ENCODE data around the gene PLPP4.

Gene PLPP4

DNA sequence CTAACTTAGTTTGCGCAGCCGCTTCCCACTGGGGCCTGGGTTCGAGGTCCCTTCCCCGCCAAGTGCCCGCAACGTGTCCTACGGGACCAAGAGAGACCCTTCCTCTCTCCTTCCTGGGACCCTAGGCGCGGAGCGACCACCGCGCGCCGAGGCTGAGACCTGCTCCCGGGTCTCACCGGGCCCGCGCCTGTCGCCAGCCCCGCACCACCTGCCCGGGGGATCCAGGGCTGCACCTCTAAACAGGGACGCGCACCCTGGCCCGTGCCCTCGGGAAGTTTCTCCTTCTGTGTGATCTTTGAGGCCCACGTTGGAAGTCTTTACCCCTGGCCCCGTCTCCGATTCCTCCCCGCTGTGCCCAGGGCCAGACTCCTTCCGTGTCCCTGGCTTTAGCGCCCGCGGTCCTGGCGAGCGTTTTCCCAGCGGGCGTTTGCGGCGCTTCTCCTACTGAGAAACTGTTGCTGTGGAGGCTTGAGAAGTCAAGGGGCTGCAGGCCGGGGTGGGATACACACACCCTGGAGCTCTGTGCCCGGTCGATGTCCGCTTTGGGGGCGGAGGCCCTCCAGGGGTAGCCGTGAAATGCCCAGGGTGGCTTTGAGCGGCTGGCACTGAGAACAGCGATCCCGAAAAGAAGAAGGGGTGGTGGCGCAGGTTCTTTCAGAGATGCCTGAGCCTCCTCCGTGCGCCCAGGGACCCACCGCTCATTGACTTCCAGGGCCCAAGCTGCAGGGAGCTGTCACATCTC is 575 bp downstream of the PLPP4 start:
- DNase-seq, result no peak

DNA sequence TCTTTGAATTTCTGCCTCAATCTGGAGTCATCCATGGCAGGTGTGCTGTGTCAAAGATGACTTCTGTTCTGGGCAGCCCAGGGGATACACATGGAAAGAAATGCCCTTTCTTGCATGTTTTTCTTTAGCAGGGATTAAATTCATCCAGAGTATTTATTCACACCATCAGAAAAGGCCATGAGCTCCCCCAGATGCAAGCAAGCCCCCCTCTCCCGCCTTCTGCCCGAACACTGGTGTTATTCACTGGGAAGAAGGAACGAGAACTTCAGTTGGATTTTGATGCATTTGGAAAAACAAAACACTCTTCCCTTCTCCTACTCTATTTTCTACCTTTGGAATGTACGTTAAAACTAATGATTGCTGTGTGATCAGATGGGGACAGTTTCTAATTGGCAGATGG is 1.4 kb downstream of the PLPP4 start:
- no peak for DNase-seq

DNA sequence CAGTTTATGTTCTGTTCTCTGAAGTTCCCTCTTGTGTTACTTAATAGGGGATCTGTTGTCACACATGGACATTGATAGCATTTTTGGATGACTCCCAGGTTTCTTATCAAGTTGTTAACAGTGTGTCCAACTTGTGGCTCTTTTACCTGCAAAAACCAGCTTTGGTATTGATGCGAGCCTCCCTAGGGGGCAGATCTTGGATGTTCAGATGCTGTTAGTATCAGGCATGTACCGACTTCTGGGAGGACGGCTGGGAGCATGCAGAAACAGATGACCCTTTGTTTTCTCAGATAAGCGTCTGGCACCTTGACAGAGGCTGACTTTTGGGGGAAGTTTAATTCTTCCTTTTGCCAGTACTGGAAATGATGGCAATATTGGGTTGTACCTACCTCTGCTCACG is 2.2 kb downstream of the PLPP4 start:
- no peak for DNase-seq

DNA sequence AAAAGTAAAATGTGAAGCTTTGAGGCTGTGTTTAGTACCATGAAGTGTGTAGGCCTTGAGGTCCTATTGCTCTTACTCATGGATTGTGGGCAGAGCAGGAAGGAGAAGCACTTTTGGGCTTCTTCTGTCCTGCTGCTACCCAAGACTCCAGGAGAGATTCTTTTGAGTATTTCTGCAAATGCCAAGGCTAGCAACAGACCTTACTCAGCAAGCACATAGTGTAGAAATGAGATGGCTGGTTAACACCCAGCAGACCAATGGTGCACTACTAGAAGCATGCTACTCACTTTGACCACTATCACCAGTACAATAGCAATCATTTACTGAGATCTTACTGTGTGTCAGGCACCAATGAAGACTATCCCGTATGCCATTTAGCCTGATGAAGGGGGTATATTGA is 3.2 kb downstream of the PLPP4 start:
- DNase-seq, result no peak

DNA sequence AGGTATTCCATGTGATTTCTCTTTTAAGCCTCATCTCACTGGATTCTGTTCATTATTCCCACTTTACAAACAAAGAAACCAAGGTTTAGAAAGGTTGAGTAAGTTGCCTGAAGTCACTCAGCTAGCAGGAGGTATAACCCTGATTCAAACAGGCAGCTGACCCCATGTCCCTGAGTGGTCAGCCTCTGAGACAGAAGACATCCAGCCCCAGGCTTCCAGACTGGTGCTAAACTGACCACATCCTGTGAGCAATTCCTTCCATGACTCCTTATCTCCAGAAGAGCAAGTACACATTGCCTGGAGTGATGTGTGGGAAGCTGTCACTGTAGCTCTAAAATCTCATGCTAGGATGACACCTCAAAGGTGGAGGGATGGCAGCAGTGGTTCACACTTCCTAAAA is 3.7 kb downstream of the PLPP4 start:
- DNase-seq, result no peak

DNA sequence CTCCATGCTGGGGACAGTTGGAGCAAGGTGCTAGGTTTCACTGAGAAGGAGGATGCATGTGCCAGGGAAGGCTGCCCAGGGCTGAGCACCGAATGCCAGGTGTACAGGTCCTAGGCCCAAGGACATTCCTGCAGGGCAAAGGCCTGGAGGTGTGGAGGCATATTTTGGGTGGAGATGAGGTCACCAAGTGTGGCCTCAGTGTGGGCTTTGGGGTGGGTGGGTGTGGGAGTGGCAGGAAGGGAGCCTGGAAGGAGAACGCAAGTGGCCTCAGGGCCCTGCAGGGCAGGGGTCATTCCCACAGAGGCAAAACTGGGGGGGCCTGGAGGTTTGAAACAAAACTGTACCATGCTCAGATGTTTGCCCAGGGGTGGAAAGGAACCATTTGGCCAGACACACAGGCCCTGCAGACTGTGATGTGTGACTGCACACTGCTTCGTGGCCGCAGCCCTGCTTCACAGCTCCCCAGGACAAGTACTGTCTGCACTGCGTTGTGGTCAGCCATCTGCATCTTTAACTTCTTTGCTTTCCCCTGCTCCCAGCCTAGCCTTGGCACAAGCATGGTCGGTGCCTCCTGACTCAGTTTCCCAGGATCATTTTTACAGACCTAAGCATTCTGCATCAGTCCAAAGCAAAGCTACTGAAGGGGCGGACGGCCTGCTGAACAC is 5.1 kb downstream of the PLPP4 start:
- DNase-seq, result no peak

DNA sequence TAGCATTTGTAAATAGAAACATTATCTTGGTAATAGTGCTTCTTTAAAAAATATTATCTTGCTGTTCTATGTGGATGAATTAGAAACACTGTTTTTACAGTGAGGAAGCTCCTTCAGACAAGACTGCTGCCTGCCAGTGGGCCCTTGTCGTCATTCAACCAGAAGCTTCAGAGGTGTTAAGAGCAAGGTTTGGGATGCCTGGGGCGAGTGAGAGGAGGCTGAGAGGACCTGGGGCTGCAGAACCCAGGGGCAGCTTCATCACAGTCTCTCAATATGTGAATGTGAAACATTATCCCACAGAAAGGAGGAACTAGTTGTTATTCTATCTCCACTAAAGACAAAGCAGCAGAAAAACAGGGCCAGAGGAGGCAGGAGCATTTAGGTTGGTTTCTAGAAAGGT is 8.1 kb downstream of the PLPP4 start:
- DNase-seq, result no peak

DNA sequence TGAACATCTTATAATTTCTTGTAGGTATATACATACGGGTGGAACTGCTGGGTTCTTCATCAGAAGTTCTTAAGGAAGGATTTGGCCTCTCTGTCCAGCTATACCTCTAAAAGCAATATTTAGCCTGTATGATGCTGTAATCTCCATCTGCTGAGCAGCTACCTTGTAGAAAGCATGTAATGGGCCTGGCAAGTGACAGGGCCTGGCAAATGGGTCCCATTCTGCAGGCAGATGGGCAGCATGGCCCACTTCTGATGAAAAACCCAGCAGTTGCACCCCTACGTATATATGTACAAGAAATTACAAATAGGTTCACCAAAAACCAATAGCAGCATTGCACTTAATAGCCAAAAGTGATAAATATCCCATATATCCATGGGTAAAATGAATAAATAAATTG is 9.0 kb downstream of the PLPP4 start:
- DNase-seq, result no peak

DNA sequence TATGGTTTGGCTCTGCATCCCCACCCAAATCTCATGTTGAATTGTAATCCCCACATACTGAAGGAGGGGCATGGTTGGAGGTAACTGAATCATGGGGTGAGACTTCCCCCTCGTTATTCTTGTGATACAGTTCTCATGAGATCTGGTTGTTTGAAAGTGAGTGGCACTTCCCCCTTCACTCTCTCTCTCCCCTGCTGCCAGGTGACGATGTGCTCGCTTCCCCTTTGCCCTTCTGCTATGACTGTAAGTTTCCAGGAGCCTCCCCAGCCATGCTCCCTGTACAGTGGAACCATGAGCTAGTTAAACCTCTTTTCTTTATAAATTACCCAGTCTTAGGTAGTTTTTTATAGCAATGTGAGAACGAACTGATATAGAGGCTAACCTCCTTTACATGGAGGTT is 16.6 kb downstream of the PLPP4 start:
- no peak for DNase-seq

DNA sequence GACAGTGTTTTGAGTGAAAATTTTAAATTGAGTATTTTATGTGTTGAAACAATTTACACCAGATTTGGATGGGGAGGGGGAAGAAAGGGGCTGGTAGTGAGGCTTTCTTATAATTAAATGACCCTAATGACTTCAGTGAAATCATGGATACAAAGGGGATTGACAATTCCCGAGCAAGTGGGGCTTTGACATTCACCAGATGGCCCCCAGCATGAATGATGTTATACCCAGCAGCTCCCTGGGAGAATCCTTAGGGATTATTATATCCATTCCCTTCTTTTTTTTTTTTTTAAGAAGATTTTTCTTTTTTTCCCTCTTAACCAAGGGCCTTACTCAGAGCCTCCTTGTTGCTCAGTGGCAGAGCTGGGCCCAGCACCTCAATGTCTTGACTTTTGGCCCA is 17.9 kb downstream of the PLPP4 start:
- DNase-seq, result no peak

DNA sequence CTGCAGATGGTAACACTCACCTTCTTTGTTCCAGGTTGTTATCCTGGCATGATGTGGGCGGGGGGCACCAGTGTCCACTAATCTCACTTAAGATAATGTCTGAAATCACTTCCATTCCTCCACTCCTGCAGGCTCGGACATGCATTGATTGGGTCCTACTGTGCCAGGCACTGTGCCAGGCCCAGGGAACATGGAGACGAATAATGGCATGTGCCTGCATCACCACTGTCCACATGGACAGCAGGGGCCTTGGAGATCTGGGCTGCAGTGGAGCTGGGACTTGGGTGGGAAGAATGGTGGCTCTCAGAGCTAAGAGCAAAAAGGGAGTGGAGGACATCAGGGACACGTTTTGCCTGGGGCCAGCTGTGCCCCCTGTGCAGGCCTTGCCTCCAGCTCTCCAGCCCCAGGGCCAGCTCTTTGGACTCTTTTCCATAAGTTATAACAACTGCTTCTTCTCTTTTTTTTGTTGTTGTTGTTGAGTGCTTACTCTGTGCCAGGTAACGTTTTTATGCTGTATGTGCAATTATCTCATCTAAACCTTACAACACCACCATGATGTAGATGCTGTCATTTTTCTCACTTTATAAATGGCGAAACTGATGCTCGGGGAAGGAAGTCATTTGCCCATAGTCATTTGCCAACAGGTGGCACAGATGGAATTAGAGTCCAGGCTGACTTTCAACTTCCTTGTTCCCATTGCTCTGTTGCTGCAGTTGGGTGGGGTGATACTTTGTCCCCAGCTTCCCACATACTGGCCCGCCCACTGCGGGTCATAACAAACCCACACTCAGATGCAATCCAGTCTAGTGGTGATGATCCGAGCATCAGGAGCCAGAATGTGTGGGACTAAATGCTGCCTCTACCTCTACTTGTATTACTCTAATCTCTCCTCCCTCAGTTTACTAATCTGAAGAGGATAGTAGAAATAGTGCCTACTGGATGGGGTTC is 19.1 kb downstream of the PLPP4 start:
- DNase-seq, result no peak

DNA sequence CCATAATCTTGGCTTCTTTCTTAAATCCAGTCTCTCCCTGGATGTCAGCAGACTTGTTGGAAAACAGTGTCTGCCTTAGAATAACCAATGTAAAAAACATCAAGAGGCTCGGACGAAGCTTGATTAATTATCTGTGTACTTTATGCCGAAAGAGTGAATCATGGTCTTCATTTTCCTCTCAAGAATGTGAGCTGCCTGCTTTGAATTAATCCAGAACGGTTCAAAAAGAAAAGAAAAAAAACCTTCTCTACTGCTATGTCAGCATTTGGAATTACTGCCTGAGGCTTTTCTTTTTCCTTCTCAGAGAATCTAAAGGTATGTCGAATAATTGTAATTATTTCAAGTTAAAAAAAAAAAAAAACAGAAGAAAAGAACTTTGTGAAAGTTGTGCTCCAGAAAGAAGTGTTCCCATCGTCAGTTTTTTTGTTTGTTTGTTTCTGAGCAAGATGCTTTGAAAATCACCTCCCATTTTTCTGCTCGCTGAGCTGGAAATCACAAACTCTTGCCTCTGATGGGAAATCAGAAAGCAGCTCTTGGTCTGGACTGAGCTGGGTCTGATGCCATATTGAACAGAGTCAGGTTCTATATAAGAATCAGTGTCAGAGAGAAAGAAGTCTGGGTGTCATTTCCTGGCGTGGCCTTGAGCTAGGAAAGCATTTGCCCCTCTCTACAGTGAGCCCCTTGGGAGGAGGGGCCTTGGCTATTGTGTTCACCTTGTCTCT is 20.2 kb downstream of the PLPP4 start:
- DNase-seq, result no peak

DNA sequence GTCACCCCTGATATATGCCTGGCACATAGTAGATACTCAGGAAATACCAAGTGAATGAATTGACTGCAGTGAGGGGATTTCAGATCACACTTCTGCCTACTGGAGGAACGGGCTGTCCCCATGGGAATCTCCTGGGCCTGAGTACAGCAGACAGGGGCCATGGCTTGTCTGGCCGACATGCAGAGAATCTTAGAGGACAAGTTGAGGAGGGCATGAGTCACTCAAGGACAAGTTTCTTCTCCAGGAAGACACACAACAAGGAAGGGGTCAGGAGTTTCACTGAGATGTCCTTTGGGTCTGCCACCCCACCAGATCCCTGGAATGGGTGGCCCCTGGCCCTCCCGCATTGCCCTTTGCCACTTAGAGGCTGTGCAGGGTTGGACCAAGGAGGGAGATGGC is 20.7 kb downstream of the PLPP4 start:
- DNase-seq, result no peak

DNA sequence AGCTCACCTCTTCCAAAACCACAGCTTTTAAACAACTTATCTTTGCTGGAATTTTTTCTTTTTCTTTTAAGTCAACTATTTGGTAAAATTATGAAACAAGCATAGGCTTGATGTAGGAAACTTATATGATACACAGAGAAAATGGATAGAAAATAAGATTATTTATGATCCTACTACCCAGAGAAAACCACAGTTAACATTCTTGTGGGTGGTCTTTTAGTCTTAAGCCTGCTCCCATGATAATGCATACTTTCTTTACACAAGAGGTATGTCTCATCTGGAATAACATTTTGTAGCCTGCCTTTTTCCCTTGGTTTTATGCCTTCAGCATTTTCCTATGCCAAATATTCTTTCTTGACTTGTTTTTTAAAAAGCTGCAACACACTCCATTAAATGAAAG is 21.4 kb downstream of the PLPP4 start:
- DNase-seq, result no peak

DNA sequence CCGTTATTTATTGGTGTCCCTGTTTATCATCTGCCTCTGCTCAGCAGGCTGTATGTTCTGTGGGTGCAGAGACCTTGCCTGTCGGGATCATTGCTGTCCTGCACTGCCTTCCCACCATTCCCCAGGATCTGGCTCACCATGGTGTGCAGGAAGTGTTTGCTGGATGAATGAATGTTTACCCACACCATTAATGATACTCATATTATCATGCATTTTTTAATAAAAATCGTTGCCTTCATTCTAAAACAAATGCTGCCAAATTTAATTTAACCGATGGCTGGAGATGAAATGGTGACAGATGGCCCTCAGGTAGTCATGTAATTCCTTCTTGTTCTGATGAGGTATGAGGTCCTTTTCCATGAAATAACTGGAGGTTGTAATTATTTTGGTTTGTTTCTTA is 22.5 kb downstream of the PLPP4 start:
- DNase-seq, result no peak

DNA sequence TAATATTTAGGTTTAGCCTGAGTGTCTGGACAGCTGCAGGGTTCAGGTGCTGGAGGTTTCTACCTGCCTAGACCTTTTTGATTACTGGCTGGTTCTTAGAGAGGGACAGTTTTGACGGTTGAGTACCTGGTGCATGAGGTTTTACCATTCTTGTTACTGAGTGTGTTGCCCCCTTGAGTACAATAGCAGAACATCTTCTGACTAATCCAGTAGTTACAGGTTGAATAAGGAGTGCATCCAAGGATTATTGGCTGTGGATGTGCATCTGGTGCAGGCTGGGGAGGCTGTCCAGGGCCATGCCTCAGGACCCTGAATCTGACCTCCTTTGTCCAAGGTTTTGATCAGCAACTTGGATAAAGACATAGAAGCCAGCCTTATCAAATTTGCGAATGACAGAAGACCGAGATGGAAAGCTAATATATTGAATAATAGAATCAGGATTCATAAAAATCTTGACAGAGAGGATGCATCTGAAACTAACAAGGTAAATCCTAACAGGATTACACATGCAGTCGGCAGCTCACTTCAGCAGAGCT is 23.1 kb downstream of the PLPP4 start:
- DNase-seq, result no peak

DNA sequence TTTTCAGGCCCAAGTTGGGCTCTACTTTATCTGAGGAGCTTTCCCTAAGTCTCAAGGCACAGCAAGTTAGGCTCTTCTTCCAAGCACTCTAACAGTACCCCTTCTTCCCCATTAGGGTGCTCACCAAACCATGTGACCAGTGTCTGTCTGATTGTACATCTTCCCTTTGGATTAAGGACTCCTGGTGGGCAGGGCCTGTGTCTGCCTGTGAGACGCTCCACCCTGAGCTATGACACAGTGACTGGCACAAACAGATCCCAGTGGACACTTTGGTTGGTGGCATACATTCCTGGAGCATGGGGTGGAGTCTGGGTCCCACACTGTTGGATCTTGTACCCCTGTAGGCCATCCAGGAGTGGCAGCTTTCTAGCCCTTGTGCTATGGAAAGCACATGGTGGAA is 23.8 kb downstream of the PLPP4 start:
- DNase-seq, result no peak

DNA sequence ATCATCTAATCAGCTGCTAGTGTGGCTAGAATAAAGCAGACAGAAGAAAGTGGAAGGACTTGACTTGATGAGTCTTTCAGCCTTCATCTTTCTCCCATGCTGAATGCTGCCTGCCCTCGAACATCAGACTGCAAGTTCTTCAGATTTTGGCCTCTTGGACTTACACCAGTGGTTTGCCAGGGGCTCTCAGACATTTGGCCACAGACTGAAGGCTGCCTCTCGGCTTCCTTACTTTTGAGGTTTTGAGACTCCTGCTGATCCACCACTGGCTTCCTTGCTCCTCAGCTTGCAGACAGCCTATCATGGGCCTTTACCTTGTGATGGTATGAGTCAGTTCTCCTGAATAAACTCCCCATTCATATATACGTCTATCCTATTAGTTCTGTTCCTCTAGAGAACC is 26.0 kb downstream of the PLPP4 start:
- no peak for DNase-seq

DNA sequence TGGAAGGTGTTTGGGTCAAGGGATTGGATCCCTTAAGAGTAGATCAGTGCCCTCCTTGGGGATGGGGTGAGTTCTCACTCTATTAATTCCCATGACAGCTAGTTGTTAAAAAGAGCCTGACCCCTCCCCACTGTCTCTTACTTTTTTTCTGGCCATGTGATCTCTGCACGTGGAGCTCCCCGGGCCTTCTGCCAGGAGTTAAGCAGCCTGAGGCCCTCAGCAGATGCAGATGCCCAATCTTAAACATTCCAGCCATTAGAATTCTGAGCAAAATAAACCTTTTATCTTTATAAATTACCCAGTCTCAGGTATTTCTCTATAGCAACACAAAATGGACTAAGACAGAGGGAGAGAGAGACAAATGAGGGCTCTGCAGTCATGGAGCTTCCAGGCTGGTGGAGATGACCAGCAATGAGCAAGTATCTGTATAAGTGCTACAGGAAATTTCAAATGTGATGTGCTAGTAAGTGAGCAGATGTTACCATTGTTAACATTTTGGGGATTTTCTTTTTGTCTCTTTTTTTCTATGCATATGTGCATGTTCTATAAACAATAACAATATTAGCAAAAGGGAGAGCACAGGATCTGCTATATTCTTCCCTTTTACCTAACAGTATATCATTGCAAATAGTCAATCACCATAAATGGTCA is 26.7 kb downstream of the PLPP4 start:
- no peak for DNase-seq

DNA sequence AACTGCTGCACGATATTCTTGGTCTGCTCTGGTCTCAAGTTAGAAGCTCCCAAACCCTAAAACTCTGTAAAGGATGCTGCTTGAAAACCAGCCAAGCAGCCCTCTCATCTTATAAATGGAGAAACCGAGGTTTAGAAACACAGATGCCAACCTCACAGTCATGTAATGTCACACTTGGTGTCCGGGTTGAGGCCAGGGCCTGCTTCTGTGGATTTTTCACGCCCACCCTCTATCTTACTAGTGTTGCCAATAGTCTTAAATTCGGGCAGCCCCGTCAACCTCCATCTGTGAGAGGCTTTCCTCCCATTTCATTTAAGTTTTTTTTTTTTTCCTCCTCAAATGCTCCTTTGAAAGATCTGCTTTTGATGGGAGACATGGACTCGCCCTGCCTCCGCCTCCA is 28.9 kb downstream of the PLPP4 start:
- DNase-seq, result no peak

DNA sequence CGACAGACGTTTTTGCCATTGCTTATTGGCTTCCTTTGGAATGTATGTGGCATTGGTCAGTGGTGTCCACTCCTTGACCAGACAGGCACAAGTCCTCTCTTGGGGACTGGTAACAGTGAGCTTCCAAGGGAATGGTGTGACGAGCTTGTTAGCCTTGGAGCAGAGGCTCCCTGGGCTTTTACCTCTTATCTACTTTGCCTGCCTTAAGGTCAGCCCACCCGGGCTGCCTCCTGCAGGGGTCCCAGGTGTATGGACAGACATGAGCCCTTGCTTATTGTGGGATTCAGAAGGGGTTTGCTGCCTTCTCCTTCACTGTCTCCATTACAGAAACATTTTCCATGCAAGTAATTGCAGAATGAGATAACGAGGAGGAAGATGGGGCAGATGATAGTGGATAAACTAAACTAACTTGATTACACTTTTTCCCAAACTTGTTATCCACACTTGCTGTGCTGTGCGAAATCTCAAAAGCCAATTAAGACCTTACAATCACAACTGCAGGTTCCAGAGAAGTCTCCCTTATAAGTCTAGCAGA is 29.7 kb downstream of the PLPP4 start:
- no peak for DNase-seq

DNA sequence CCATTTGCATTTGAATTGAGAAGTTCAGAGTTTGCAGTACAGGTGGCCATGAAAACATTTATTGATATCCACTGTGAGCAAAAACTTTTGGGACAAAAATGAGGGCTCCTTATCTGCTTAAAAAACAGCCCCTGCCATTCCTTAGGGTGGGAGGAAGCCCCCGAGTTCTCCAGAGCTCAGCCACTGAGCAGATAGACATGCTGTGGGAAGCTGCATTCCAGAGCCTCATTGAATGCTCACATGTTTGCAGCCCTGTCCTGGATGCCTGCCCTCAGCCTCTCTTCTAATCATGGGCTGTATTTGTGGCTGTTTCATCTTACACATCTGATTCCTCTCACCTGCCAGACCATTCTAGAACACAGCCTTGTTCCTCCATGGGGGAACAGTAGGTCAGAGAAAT is 33.3 kb downstream of the PLPP4 start:
- DNase-seq, result no peak

Data from NCI-H187 treated with DMSO at 0.1 percent for 48 hours (cell line).